ENCODE results near the gene KLLN. TPM values are rescaled to one million over a fixed set of nuclear protein-coding genes. Genes with fewer than 3 reads are reported as not detected.
"Not testable (repeated sequence)": the region's sequence is repeated elsewhere in the genome, so short reads cannot be mapped to it uniquely, and the experiment has no call there.

KLLN gene
- total RNA-seq, 4 donors from 2014 or later: 0.62 to 1.3 TPM; not detected in 2

- intact Hi-C loops (cut with DNase I; ENCODE audit: low total_unique reads): no loop called here
- TF ChIP-seq CTCF (IDR thresholded peaks at IDR 0.05) (no peak), POLR2A (IDR thresholded peaks at IDR 0.05) (no peak)
- no peak for DNase-seq
- no peaks in the 10 kb centered on the region for H3K27me3 ChIP-seq
- peak overlapping the region in 1 of 2 donors; percentile 96 for H3K4me3 ChIP-seq
- H3K36me3 ChIP-seq: no peaks in the 10 kb centered on the region
- peaks cover 0 to 14% of the 10 kb centered on the region in 2 donors for H3K4me1 ChIP-seq
- H3K27ac ChIP-seq: peak overlapping the region in 1 of 2 donors; percentile 100
- no peaks in the 10 kb centered on the region for H3K9me3 ChIP-seq
Measured at GRCh38 chr10:87869773-87870551, 6.6 kb upstream of the KLLN start.

- H3K9me3 ChIP-seq; H3K27me3 ChIP-seq; H3K36me3 ChIP-seq; DNase-seq; intact Hi-C loops (cut with DNase I; ENCODE audit: low total_unique reads): not testable (repeated sequence)
- Histone ChIP-seq H3K27ac (peak overlapping the region; percentile 98 to 100), H3K4me1 (peaks cover 0 to 11% of the 10 kb centered on the region in 2 donors), H3K4me3 (peak overlapping the region; percentile 81 to 96)
Measured at GRCh38 chr10:87869139-87869538, 5.8 kb upstream of the KLLN start.

GRCh38 chr10:87868277-87868676, 4.9 kb upstream of the KLLN start:
- no peak for DNase-seq
- peak overlapping the region; percentile 81 to 96 for H3K4me3 ChIP-seq
- H3K9me3 ChIP-seq: no peaks in the 10 kb centered on the region
- no peaks in the 10 kb centered on the region for H3K27me3 ChIP-seq
- TF ChIP-seq CTCF (IDR thresholded peaks at IDR 0.05) (no peak), POLR2A (IDR thresholded peaks at IDR 0.05) (no peak)
- no peaks in the 10 kb centered on the region for H3K36me3 ChIP-seq
- intact Hi-C loops (cut with DNase I; ENCODE audit: low total_unique reads): no loop called here
- peaks cover 0 to 3% of the 10 kb centered on the region in 2 donors for H3K4me1 ChIP-seq
- H3K27ac ChIP-seq: peak overlapping the region; percentile 98 to 100

- H3K4me1 ChIP-seq: peaks cover 0 to 3% of the 10 kb centered on the region in 2 donors
- intact Hi-C loops (cut with DNase I; ENCODE audit: low total_unique reads): no loop called here
- peak overlapping the region; percentile 98 to 100 for H3K27ac ChIP-seq
- no peak for DNase-seq
- peak overlapping the region; percentile 81 to 96 for H3K4me3 ChIP-seq
- TF ChIP-seq CTCF (IDR thresholded peaks at IDR 0.05) (no peak), POLR2A (IDR thresholded peaks at IDR 0.05) (no peak)
- H3K27me3 ChIP-seq: no peaks in the 10 kb centered on the region
- H3K9me3 ChIP-seq: no peaks in the 10 kb centered on the region
- H3K36me3 ChIP-seq: no peaks in the 10 kb centered on the region
Measured at GRCh38 chr10:87867453-87867852, 4.1 kb upstream of the KLLN start.

- Histone ChIP-seq H3K4me3 (peak overlapping the region; percentile 81 to 96), H3K27me3 (no peaks in the 10 kb centered on the region), H3K9me3 (no peaks in the 10 kb centered on the region), H3K27ac (peak overlapping the region; percentile 98 to 100), H3K36me3 (no peaks in the 10 kb centered on the region), H3K4me1 (no peaks in the 10 kb centered on the region)
- intact Hi-C loops (cut with DNase I; ENCODE audit: low total_unique reads): no loop called here
- DNase-seq: no peak
- TF ChIP-seq CTCF (IDR thresholded peaks at IDR 0.05): no peak
- TF ChIP-seq POLR2A (IDR thresholded peaks at IDR 0.05): no peak
Measured at GRCh38 chr10:87866412-87866974, 3.2 kb upstream of the KLLN start.

Data from uterus (tissue), 4 donors.